ENCODE results near the gene RAMAC.
A peak's percentile ranks its signal among the peaks of the same experiment; 100 is the strongest.
"Not testable (repeated sequence)": the region's sequence is repeated elsewhere in the genome, so short reads cannot be mapped to it uniquely, and the experiment has no call there.

The RAMAC gene

GRCh38 chr15:83016906-83017305 lies 30.9 kb downstream of the RAMAC start:
- H3K27me3 Mint-ChIP-seq: no peaks in the 10 kb centered on the region
- H3K27ac Mint-ChIP-seq: no peak overlapping the region
- peaks cover 11% of the 10 kb centered on the region for H3K9me3 Mint-ChIP-seq (ENCODE audit: low read depth)
- peaks cover 37% of the 10 kb centered on the region for H3K4me1 Mint-ChIP-seq (ENCODE audit: low read depth)
- H3K36me3 Mint-ChIP-seq: peaks cover under 1% of the 10 kb centered on the region
- H3K4me3 Mint-ChIP-seq: no peak overlapping the region

- Mint-ChIP-seq H3K27me3 (no peaks in the 10 kb centered on the region), H3K36me3 (no peaks in the 10 kb centered on the region), H3K4me3 (no peak overlapping the region), H3K9me3 (ENCODE audit: low read depth) (no peaks in the 10 kb centered on the region), H3K4me1 (ENCODE audit: low read depth) (peaks cover 24% of the 10 kb centered on the region), H3K27ac (no peak overlapping the region)
Measured at GRCh38 chr15:83018436-83018835, 32.4 kb downstream of the RAMAC start.

- Mint-ChIP-seq H3K27me3 (no peaks in the 10 kb centered on the region), H3K9me3 (ENCODE audit: low read depth) (no peaks in the 10 kb centered on the region), H3K36me3 (peaks cover 11% of the 10 kb centered on the region), H3K27ac (no peak overlapping the region), H3K4me1 (ENCODE audit: low read depth) (peaks cover 11% of the 10 kb centered on the region), H3K4me3 (no peak overlapping the region)
Measured at GRCh38 chr15:83030021-83030420, 44.0 kb downstream of the RAMAC start.

GRCh38 chr15:83031234-83031633 lies 45.2 kb downstream of the RAMAC start:
- H3K27me3 Mint-ChIP-seq; H3K27ac Mint-ChIP-seq; H3K4me3 Mint-ChIP-seq; H3K9me3 Mint-ChIP-seq (ENCODE audit: low read depth): not testable (repeated sequence)
- peaks cover 18% of the 10 kb centered on the region for H3K4me1 Mint-ChIP-seq (ENCODE audit: low read depth)
- peaks cover 11% of the 10 kb centered on the region for H3K36me3 Mint-ChIP-seq

GRCh38 chr15:83036253-83036652 lies 50.2 kb downstream of the RAMAC start:
- peak overlapping the region; percentile 46 for H3K27ac Mint-ChIP-seq
- H3K4me1 Mint-ChIP-seq (ENCODE audit: low read depth): peaks cover 39% of the 10 kb centered on the region
- no peaks in the 10 kb centered on the region for H3K27me3 Mint-ChIP-seq
- H3K4me3 Mint-ChIP-seq: no peak overlapping the region
- H3K36me3 Mint-ChIP-seq: peaks cover 27% of the 10 kb centered on the region
- H3K9me3 Mint-ChIP-seq (ENCODE audit: low read depth): no peaks in the 10 kb centered on the region

- Mint-ChIP-seq H3K36me3 (peaks cover 22% of the 10 kb centered on the region), H3K27me3 (no peaks in the 10 kb centered on the region), H3K4me3 (no peak overlapping the region), H3K9me3 (ENCODE audit: low read depth) (no peaks in the 10 kb centered on the region), H3K27ac (peak overlapping the region; percentile 35), H3K4me1 (ENCODE audit: low read depth) (peaks cover 36% of the 10 kb centered on the region)
Measured at GRCh38 chr15:83039206-83039605, 53.2 kb downstream of the RAMAC start.
